Panc1 (cell line): ENCODE measurements around the gene FH.

Experiments
- CTCF ChIP-seq: fragments of 450-650 bp; IDR thresholded peaks from 2 replicates; pipeline ENCODE4 v1.5.1; 2017; ENCODE audit warnings: mild to moderate bottlenecking
- POLR2AphosphoS5 ChIP-seq: IDR thresholded peaks from 2 replicates; pipeline ENCODE4 v1.6.1; 2012; ENCODE audit warnings: mild to moderate bottlenecking, low read depth, low read length, moderate library complexity
- REST ChIP-seq, 2 experiments: IDR thresholded peaks; 2 replicates each; pipeline ENCODE4 v1.6.1; 2011 to 2012; ENCODE audit warnings: low read depth in 2 of 2, control low read depth in 1 of 2, low read length in 1 of 2, mild to moderate bottlenecking in 1 of 2, moderate library complexity in 1 of 2; ENCODE audit not compliant: insufficient read depth in 1 of 2
- TCF7L2 ChIP-seq: IDR thresholded peaks from 2 replicates; pipeline ENCODE4 v1.6.1; 2011; ENCODE audit warnings: mild to moderate bottlenecking, low read depth, low read length, inconsistent platforms

- TF ChIP-seq REST (IDR thresholded peaks at IDR 0.05; ENCODE audit: insufficient read depth in 1 of 2, low read depth in 2 of 2, low read length in 1 of 2) (no peak), CTCF (no peak), POLR2AphosphoS5 (no peak), TCF7L2 (no peak)
Observed at GRCh38 chr1:241473026-241473425, 46.5 kb downstream of the FH start.
